ENCODE results near the gene KLHL2. TPM values are rescaled to one million over a fixed set of nuclear protein-coding genes. Genes with fewer than 3 reads are reported as not detected.

KLHL2 gene, protein sequence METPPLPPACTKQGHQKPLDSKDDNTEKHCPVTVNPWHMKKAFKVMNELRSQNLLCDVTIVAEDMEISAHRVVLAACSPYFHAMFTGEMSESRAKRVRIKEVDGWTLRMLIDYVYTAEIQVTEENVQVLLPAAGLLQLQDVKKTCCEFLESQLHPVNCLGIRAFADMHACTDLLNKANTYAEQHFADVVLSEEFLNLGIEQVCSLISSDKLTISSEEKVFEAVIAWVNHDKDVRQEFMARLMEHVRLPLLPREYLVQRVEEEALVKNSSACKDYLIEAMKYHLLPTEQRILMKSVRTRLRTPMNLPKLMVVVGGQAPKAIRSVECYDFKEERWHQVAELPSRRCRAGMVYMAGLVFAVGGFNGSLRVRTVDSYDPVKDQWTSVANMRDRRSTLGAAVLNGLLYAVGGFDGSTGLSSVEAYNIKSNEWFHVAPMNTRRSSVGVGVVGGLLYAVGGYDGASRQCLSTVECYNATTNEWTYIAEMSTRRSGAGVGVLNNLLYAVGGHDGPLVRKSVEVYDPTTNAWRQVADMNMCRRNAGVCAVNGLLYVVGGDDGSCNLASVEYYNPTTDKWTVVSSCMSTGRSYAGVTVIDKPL
- total RNA-seq (2022; extraction: Qiagen RNA extraction; ENCODE audit: low read depth): 10.9 to 16.6 TPM (median 13.7 TPM) in 5 replicates

DNA sequence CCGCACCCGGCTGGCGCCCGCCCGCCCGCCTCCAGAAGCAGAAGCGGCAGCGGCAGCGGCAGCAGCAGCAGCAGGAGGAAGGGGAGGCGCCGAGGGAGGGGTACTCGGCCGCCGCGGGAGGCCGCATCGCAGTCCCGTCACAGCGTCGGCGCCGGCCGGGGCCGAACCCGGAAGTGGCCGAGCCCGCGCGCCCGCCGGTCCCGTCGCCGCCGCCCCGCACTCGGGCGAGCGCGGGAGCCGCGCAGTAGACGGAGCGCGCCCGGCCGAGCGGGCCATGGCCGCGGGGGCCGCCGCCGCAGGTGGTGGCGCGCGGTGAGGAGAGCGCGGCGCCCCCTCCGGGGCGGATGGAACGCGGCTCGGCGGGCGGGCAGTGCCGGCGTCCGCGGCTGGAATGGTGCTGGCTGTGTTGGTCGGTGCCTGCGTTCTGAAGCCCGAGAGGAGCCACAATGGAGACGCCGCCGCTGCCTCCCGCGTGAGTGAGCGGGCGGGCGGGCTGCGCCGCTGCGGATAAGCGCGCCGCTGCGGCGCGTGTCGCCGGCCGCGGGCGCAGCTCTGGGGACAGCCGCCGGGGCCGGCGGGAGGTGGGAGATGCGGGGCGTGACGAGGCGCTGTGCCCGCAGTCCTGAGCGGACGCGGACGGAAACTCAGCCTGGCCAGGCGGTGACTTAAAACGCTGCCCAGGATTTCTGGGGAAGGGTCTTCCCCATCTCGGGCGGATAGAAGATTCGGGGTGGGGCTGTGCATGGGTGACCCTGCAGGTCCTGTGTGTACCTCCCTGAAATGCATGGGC, at the start of gene KLHL2:
TSS of gene KLHL2 (plus strand) at position 131 of the 790 bp plus-strand sequence. CDS start at position 447, 316 bp downstream.

DNA sequence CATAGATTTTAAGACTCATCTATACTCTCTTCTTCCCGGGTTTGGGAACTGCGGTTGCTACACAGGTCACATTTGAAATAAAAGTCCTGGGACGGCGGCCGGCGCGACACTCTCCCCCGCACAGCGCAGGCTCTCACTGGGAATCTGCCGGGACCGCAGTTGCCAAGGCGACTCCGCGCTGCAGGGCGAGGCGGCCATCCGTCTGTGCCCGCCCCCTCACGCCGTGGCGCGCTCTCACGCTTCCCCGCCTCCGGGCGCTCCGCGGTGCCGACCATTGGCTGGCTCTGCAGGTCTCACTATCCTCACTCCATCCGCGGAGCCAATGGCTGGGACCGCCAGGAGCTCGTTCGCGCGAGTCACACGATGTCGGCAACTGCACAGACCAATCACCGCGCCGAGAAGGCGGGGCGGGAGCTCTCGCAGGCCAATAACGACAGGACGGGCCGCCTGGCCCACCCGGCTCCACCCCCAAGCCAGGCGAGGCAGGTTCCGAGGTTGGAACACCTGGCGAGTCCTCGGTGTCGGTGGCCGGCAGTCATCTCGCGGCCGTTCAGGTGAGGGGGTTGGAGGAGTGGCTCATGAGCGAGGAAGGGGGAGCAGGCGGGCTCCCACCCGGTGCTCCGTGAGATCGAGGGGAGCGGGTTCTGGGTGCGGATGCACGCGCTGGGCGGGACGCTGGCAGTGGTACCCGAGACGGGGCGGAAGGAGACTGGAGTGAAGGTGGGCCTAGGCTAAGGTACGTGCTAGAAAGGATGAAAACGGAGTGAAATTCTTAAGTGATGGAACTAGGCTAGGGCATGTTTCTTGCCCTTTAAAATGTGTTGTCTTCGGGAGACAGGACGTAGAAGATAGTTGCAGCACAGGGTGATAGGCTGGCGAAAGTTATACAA, 120.1 kb downstream of the KLHL2 start, which contains the start of gene MSMO1:
TSS of gene MSMO1 (plus strand) at position 459 of the 890 bp plus-strand sequence. CDS start 5,702 bp downstream, outside the sequence.

Other genes with a start within 250 kb of the KLHL2 start
- gene TRIM61, start 229.9 kb upstream of the KLHL2 start, total RNA-seq (2022; extraction: Qiagen RNA extraction; ENCODE audit: low read depth): not detected in 5 replicates
- gene TRIM60, start 175.6 kb upstream of the KLHL2 start, total RNA-seq (2022; extraction: Qiagen RNA extraction; ENCODE audit: low read depth): not detected in 5 replicates
- not detected in 5 replicates for gene TRIM75, start 153.7 kb upstream of the KLHL2 start, total RNA-seq (2022; extraction: Qiagen RNA extraction; ENCODE audit: low read depth)
- 6.1 to 9.4 TPM (median 7.6 TPM) in 5 replicates for gene TMEM192, start 94.7 kb upstream of the KLHL2 start, total RNA-seq (2022; extraction: Qiagen RNA extraction; ENCODE audit: low read depth)
- 10.9 to 21.3 TPM (median 19.6 TPM) in 5 replicates for gene MSMO1, start 120.1 kb downstream of the KLHL2 start, total RNA-seq (2022; extraction: Qiagen RNA extraction; ENCODE audit: low read depth)
- 1.1 to 2.0 TPM (median 1.4 TPM) in 5 replicates for gene CPE, start 171.4 kb downstream of the KLHL2 start, total RNA-seq (2022; extraction: Qiagen RNA extraction; ENCODE audit: low read depth)